Dermis blood vessel endothelial cell (primary cell): ENCODE results near the gene YY1AP1. TPM values are rescaled to one million over a fixed set of nuclear protein-coding genes. Genes with fewer than 3 reads are reported as not detected.
"Not testable (repeated sequence)": the region's sequence is repeated elsewhere in the genome, so short reads cannot be mapped to it uniquely, and the experiment has no call there.

ENCODE experiments used
- DNase-seq: peaks from one replicate; pipeline ENCODE4 v3.0.0; 2010
- total RNA-seq: library from RNA; depleted of rRNA; stranded (reverse); fragments of >200 nt; gene quantifications from 2 replicates; pipeline ENCODE4 v1.2.3, GENCODE V29; 2014

Gene YY1AP1
- total RNA-seq, 1 donor from 2014 or later: 66.9 TPM

- DNase-seq: no peak
Observed at GRCh38 chr1:155643230-155643629, 45.3 kb downstream of the YY1AP1 start.

GRCh38 chr1:155642559-155643180 lies 45.9 kb downstream of the YY1AP1 start:
- DNase-seq: not testable (repeated sequence)

GRCh38 chr1:155640367-155640766 lies 48.2 kb downstream of the YY1AP1 start:
- no peak for DNase-seq

- DNase-seq: no peak
Observed at GRCh38 chr1:155636397-155637153, 52.0 kb downstream of the YY1AP1 start.

- not testable (repeated sequence) for DNase-seq
Observed at GRCh38 chr1:155626428-155626827, 62.1 kb downstream of the YY1AP1 start.

GRCh38 chr1:155623357-155623756 lies 65.2 kb downstream of the YY1AP1 start:
- DNase-seq: no peak

GRCh38 chr1:155622191-155622590 lies 66.4 kb downstream of the YY1AP1 start:
- DNase-seq: no peak

- DNase-seq: not testable (repeated sequence)
Observed at GRCh38 chr1:155613226-155613625, 75.3 kb downstream of the YY1AP1 start.

GRCh38 chr1:155610257-155610647 lies 78.3 kb downstream of the YY1AP1 start:
- not testable (repeated sequence) for DNase-seq

- DNase-seq: peak; percentile 98
Observed at GRCh38 chr1:155609515-155610256, 78.9 kb downstream of the YY1AP1 start, which contains the start of gene MSTO1. MSTO1 (plus strand) TSS chr1:155610218; CDS start chr1:155610249, 31 bp downstream.

Other genes starting within 250 kb of the YY1AP1 start
- 24.2 and 32.4 TPM in 2 replicates for gene ASH1L, start 126.0 kb downstream of the YY1AP1 start, total RNA-seq
- gene MSTO1, start 78.6 kb downstream of the YY1AP1 start, total RNA-seq: 17.1 and 20.3 TPM in 2 replicates
- gene DAP3, start 317 bp upstream of the YY1AP1 start, total RNA-seq: 49.7 and 55.3 TPM in 2 replicates
- gene GON4L, start 168.4 kb upstream of the YY1AP1 start, total RNA-seq: 31.8 and 34.3 TPM in 2 replicates
- 35.9 and 41.0 TPM in 2 replicates for gene SYT11, start 170.8 kb upstream of the YY1AP1 start, total RNA-seq
- gene RIT1, start 222.6 kb upstream of the YY1AP1 start, total RNA-seq: 59.4 and 60.6 TPM in 2 replicates
- 25.7 and 32.8 TPM in 2 replicates for gene KHDC4, start 245.6 kb upstream of the YY1AP1 start, total RNA-seq